ENCODE measurements around the gene LIN52. TPM values are rescaled to one million over a fixed set of nuclear protein-coding genes. Genes with fewer than 3 reads are reported as not detected.

LIN52 gene
- polyA plus RNA-seq, 2 of the 4 experiments (the other 2 are of a cell fraction), result 9.3 to 10.8 TPM

DNA sequence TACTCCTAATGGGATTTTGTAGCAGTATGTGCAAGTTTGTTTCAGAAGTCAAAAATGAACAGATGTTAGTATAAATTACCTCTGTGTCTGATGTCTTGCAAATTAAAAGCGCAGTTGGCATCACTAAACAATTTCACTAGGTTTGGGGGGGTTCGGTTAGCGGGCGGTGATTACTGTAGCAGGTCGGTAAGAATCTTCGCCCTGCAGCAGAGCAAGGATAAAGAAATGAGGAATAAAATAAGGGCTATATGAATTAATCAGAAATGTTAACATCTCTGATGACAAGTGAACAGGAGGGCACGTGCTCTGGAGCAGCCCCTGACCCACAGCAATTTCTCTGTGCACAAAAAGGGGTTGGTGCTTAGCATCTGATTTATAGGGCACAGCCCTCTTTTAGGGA, 110.9 kb downstream of the LIN52 start:
- H3K4me2 ChIP-seq, result no peak overlapping the region
- WGBS (ENCODE audit: missing lambda C conversion rate), result 91% methylated on average over 7 of the region's 7 CpGs
- DNase-seq (ENCODE audit: low read depth in 1 of 2, low spot score in 1 of 2) (no peak), FAIRE-seq (no peak), ATAC-seq (no peak)
- no peak overlapping the region for H3K27ac ChIP-seq
- ChIA-PET POLR2A (no interaction called here), CTCF (interaction anchor here (1.0 kb wide), 1 partner anchor 12 kb away, joined by 3 read pairs; no protein-coding TSS in a partner anchor)
- TF ChIP-seq MAZ (IDR thresholded peaks at IDR 0.05; ENCODE audit: borderline replicate concordance, low read depth, low read length) (no peak), HOXA7 (CRISPR knock-in tag; IDR thresholded peaks at IDR 0.05) (no peak), ZNF302 (CRISPR knock-in tag; IDR thresholded peaks at IDR 0.05) (no peak), SMC3 (IDR thresholded peaks at IDR 0.05) (no peak), HES2 (IDR thresholded peaks at IDR 0.05) (no peak), POLR2A (IDR thresholded peaks at IDR 0.05; ENCODE audit: low read length) (no peak), RFX5 (IDR thresholded peaks at IDR 0.05) (no peak), ESRRA (IDR thresholded peaks at IDR 0.05; ENCODE audit: borderline replicate concordance, low read length) (no peak), EHMT2 (IDR thresholded peaks at IDR 0.05; ENCODE audit: low read depth) (no peak), KDM1A (IDR thresholded peaks at IDR 0.05; ENCODE audit: low read depth) (no peak), CTCF (IDR thresholded peaks at IDR 0.05) (no peak), RAD21 (conservative IDR thresholded peaks at IDR 0.05 in 1 of 2, IDR thresholded peaks at IDR 0.05 in 1 of 2) (no peak), NR3C1 (IDR thresholded peaks at IDR 0.05) (no peak), ZSCAN20 (CRISPR knock-in tag; IDR thresholded peaks at IDR 0.05) (no peak), FOSL2 (IDR thresholded peaks at IDR 0.05) (no peak), FOSL2 (CRISPR knock-in tag; IDR thresholded peaks at IDR 0.05) (no peak)
- TF ChIP-seq, protein P1, sequence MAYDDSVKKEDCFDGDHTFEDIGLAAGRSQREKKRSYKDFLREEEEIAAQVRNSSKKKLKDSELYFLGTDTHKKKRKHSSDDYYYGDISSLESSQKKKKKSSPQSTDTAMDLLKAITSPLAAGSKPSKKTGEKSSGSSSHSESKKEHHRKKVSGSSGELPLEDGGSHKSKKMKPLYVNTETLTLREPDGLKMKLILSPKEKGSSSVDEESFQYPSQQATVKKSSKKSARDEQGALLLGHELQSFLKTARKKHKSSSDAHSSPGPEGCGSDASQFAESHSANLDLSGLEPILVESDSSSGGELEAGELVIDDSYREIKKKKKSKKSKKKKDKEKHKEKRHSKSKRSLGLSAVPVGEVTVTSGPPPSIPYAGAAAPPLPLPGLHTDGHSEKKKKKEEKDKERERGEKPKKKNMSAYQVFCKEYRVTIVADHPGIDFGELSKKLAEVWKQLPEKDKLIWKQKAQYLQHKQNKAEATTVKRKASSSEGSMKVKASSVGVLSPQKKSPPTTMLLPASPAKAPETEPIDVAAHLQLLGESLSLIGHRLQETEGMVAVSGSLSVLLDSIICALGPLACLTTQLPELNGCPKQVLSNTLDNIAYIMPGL (CRISPR knock-in tag; IDR thresholded peaks at IDR 0.05; ENCODE audit: borderline replicate concordance), result no peak
- TF ChIP-seq, protein P2, sequence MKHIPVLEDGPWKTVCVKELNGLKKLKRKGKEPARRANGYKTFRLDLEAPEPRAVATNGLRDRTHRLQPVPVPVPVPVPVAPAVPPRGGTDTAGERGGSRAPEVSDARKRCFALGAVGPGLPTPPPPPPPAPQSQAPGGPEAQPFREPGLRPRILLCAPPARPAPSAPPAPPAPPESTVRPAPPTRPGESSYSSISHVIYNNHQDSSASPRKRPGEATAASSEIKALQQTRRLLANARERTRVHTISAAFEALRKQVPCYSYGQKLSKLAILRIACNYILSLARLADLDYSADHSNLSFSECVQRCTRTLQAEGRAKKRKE (CRISPR knock-in tag; IDR thresholded peaks at IDR 0.05; ENCODE audit: low read depth), result no peak
- TF ChIP-seq, protein P3, sequence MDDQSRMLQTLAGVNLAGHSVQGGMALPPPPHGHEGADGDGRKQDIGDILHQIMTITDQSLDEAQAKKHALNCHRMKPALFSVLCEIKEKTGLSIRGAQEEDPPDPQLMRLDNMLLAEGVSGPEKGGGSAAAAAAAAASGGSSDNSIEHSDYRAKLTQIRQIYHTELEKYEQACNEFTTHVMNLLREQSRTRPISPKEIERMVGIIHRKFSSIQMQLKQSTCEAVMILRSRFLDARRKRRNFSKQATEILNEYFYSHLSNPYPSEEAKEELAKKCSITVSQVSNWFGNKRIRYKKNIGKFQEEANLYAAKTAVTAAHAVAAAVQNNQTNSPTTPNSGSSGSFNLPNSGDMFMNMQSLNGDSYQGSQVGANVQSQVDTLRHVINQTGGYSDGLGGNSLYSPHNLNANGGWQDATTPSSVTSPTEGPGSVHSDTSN (IDR thresholded peaks at IDR 0.05), result no peak
- no peaks in the 10 kb centered on the region for H3K4me1 ChIP-seq
- H3K9me3 ChIP-seq, result no peaks in the 10 kb centered on the region
- H3K4me3 ChIP-seq, result no peak overlapping the region

- no peak overlapping the region for H3K27ac ChIP-seq
- no peak for ATAC-seq
- no peak for FAIRE-seq
- no peaks in the 10 kb centered on the region for H3K4me1 ChIP-seq
- no peak overlapping the region for H3K4me3 ChIP-seq
- POLR2A ChIA-PET, result no interaction called here
- TF ChIP-seq TFCP2L1 (CRISPR knock-in tag; IDR thresholded peaks at IDR 0.05), result no peak
- no peak for TF ChIP-seq NR3C1 (IDR thresholded peaks at IDR 0.05)
- TF ChIP-seq EP300 (IDR thresholded peaks at IDR 0.05), result no peak
- no peak for TF ChIP-seq HOXB13 (CRISPR knock-in tag; IDR thresholded peaks at IDR 0.05; ENCODE audit: low read depth)
- no peak for TF ChIP-seq NFE2L2 (conservative IDR thresholded peaks at IDR 0.05; ENCODE audit: low read length)
- TF ChIP-seq HDAC2 (IDR thresholded peaks at IDR 0.05), result no peak
- no peak for TF ChIP-seq KDM5A (IDR thresholded peaks at IDR 0.05)
- no peak for TF ChIP-seq NPAS2 (CRISPR knock-in tag; IDR thresholded peaks at IDR 0.05; ENCODE audit: borderline replicate concordance)
- no peak for TF ChIP-seq BCL3 (IDR thresholded peaks at IDR 0.05)
- TF ChIP-seq RAD21 (conservative IDR thresholded peaks at IDR 0.05 in 1 of 2, IDR thresholded peaks at IDR 0.05 in 1 of 2), result no peak
- no peak for TF ChIP-seq JUNB (IDR thresholded peaks at IDR 0.05)
- TF ChIP-seq HEYL (CRISPR knock-in tag; IDR thresholded peaks at IDR 0.05), result no peak
- TF ChIP-seq, protein P4, sequence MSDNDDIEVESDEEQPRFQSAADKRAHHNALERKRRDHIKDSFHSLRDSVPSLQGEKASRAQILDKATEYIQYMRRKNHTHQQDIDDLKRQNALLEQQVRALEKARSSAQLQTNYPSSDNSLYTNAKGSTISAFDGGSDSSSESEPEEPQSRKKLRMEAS (IDR thresholded peaks at IDR 0.05), result no peak
- no peak for TF ChIP-seq CBX2 (IDR thresholded peaks at IDR 0.05; ENCODE audit: borderline replicate concordance, low read depth)
- WGBS (ENCODE audit: missing lambda C conversion rate), result 78% methylated on average over 7 of the region's 7 CpGs
- CTCF ChIA-PET, result no interaction called here
- DNase-seq (ENCODE audit: low read depth in 1 of 2, low spot score in 1 of 2), result no peak
- H3K9me3 ChIP-seq, result no peaks in the 10 kb centered on the region
- no peak overlapping the region for H3K4me2 ChIP-seq
These were observed 113.9 kb downstream of the LIN52 start for GRCh38 chr14:74198441-74199234.
